Measurements from ENCODE around the gene KCNIP1. TPM values are rescaled to one million over a fixed set of nuclear protein-coding genes. Genes with fewer than 3 reads are reported as not detected.

Gene KCNIP1
- polyA plus RNA-seq, 1 donor from 2014 or later: 13.8 TPM

DNA sequence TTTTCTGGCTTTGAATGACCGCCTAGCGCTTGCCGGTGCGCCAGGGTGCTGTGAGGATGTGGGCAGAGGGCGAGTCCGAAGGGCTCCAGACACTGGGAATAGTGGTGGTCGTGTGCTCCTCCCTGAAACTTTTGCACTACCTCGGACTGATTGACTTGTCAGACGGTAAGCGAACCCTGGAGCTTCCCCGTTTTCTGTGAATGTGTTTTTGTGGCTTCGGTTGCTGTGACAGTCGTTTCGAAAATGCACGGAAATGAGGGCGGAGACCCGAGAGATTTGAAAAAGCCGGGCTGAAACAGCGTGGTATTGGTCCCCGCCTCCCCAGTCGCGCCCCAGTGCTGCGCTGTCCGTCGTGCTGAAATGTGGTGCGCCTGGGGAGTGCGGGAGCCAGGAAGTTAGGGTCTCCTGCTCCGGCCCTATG is 177.2 kb downstream of the KCNIP1 start:
- H3K79me2 ChIP-seq (replicated peaks; ENCODE audit: insufficient read depth, low read length): no peaks in the 10 kb centered on the region
- no peaks in the 10 kb centered on the region for H3F3A ChIP-seq (ENCODE audit: insufficient read depth, low read length, poor library complexity, severe bottlenecking)
- H3K27me3 ChIP-seq (ENCODE audit: insufficient read depth, low read depth, low read length): peaks cover 51% of the 10 kb centered on the region
- H3K27ac ChIP-seq (ENCODE audit: low read length): no peak overlapping the region
- no peaks in the 10 kb centered on the region for H4K20me1 ChIP-seq (ENCODE audit: insufficient read depth)
- no peaks in the 10 kb centered on the region for H3K9me2 ChIP-seq (ENCODE audit: insufficient read depth, low read length)
- H3K4me2 ChIP-seq (ENCODE audit: low read length): peak overlapping the region; percentile 5
- TF ChIP-seq, protein P1, sequence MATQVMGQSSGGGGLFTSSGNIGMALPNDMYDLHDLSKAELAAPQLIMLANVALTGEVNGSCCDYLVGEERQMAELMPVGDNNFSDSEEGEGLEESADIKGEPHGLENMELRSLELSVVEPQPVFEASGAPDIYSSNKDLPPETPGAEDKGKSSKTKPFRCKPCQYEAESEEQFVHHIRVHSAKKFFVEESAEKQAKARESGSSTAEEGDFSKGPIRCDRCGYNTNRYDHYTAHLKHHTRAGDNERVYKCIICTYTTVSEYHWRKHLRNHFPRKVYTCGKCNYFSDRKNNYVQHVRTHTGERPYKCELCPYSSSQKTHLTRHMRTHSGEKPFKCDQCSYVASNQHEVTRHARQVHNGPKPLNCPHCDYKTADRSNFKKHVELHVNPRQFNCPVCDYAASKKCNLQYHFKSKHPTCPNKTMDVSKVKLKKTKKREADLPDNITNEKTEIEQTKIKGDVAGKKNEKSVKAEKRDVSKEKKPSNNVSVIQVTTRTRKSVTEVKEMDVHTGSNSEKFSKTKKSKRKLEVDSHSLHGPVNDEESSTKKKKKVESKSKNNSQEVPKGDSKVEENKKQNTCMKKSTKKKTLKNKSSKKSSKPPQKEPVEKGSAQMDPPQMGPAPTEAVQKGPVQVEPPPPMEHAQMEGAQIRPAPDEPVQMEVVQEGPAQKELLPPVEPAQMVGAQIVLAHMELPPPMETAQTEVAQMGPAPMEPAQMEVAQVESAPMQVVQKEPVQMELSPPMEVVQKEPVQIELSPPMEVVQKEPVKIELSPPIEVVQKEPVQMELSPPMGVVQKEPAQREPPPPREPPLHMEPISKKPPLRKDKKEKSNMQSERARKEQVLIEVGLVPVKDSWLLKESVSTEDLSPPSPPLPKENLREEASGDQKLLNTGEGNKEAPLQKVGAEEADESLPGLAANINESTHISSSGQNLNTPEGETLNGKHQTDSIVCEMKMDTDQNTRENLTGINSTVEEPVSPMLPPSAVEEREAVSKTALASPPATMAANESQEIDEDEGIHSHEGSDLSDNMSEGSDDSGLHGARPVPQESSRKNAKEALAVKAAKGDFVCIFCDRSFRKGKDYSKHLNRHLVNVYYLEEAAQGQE (IDR thresholded peaks at IDR 0.05; ENCODE audit: borderline replicate concordance): peak; percentile 76
- TF ChIP-seq RAD21 (conservative IDR thresholded peaks at IDR 0.05): no peak
- no peak overlapping the region for H3K9ac ChIP-seq (ENCODE audit: low read length)
- H3K4me3 ChIP-seq (ENCODE audit: low read length): peak overlapping the region; percentile 58
- H2AFZ ChIP-seq (ENCODE audit: low read depth, low read length): no peak overlapping the region
- H3K36me3 ChIP-seq (ENCODE audit: insufficient read depth, low read length): no peaks in the 10 kb centered on the region
- no peaks in the 10 kb centered on the region for H3K9me3 ChIP-seq (ENCODE audit: low read length)

GRCh38 chr5:170691657-170692056 is 187.8 kb downstream of the KCNIP1 start:
- no peaks in the 10 kb centered on the region for H3F3A ChIP-seq (ENCODE audit: insufficient read depth, low read length, poor library complexity, severe bottlenecking)
- H3K27ac ChIP-seq (ENCODE audit: low read length): no peak overlapping the region
- H3K27me3 ChIP-seq (ENCODE audit: insufficient read depth, low read depth, low read length): no peaks in the 10 kb centered on the region
- H3K36me3 ChIP-seq (ENCODE audit: insufficient read depth, low read length): no peaks in the 10 kb centered on the region
- H3K9ac ChIP-seq (ENCODE audit: low read length): no peak overlapping the region
- no peaks in the 10 kb centered on the region for H3K9me3 ChIP-seq (ENCODE audit: low read length)
- TF ChIP-seq, protein P1 (IDR thresholded peaks at IDR 0.05; ENCODE audit: borderline replicate concordance): no peak
- TF ChIP-seq EZH2 (IDR thresholded peaks at IDR 0.05; ENCODE audit: borderline replicate concordance, insufficient read depth, low read length, poor library complexity, severe bottlenecking) (no peak), RAD21 (conservative IDR thresholded peaks at IDR 0.05) (no peak), MXI1 (conservative IDR thresholded peaks at IDR 0.05; ENCODE audit: poor library complexity, severe bottlenecking) (no peak), EP300 (conservative IDR thresholded peaks at IDR 0.05; ENCODE audit: poor library complexity, severe bottlenecking) (no peak), TAF1 (IDR thresholded peaks at IDR 0.05; ENCODE audit: low read depth) (no peak), SMC3 (conservative IDR thresholded peaks at IDR 0.05; ENCODE audit: poor library complexity) (no peak)
- H3K79me2 ChIP-seq (replicated peaks; ENCODE audit: insufficient read depth, low read length): no peaks in the 10 kb centered on the region
- H3K4me3 ChIP-seq (ENCODE audit: low read length): no peak overlapping the region
- H4K20me1 ChIP-seq (ENCODE audit: insufficient read depth): no peaks in the 10 kb centered on the region
- H3K9me2 ChIP-seq (ENCODE audit: insufficient read depth, low read length): no peaks in the 10 kb centered on the region
- H2AFZ ChIP-seq (ENCODE audit: low read depth, low read length): no peak overlapping the region
- no peak overlapping the region for H3K4me2 ChIP-seq (ENCODE audit: low read length)
